Adrenal gland (tissue), 12 donors: ENCODE results near the gene WWOX. TPM values are rescaled to one million over a fixed set of nuclear protein-coding genes. Genes with fewer than 3 reads are reported as not detected.
A peak's percentile ranks its signal among the peaks of the same experiment; 100 is the strongest.

Experiments
- DNase-seq, 7 donors: peaks; one replicate each; pipeline ENCODE4 v3.0.0-alpha.2; 2019 to 2020
- H3K27ac ChIP-seq, 5 donors: fragments of 200-600 bp; sonication (generic) in 4 of 5; 1 replicate in 3 of 5; 2 replicates in 2 of 5; pipeline versions ENCODE4 v1.5.1 to v1.8.0; 2016 to 2020; ENCODE audit warnings: mild to moderate bottlenecking in 1 of 5
- H3K27me3 ChIP-seq: fragments of 200-600 bp; 2 replicates; pipeline ENCODE4 v1.8.0; 2021
- H3K36me3 ChIP-seq, 2 donors: fragments of 200-600 bp; replicated peaks in 1 of 2; 1 replicate in 1 of 2; 2 replicates in 1 of 2; pipeline versions ENCODE4 v1.5.1 to v1.8.0; 2018 to 2022
- H3K4me1 ChIP-seq, 2 donors: fragments of 200-600 bp; replicated peaks in 1 of 2; 1 replicate in 1 of 2; 2 replicates in 1 of 2; pipeline versions ENCODE4 v1.5.1 to v1.8.0; 2018 to 2021
- H3K4me3 ChIP-seq, 4 donors: fragments of 200-600 bp; sonication (generic) in 3 of 4; one replicate each; pipeline ENCODE4 v1.5.1; 2016 to 2018
- H3K9me3 ChIP-seq, 3 donors: fragments of 200-600 bp; sonication (generic) in 1 of 3; replicated peaks in 1 of 3; 1 replicate in 2 of 3; 2 replicates in 1 of 3; pipeline versions ENCODE4 v1.5.1 to v1.8.0; 2016 to 2021
- CTCF ChIP-seq, 6 experiments: fragments of 450-650 bp in 4 of 6; fragments of 200-600 bp in 2 of 6; sonication (generic) in 1 of 6; IDR thresholded peaks; 1 replicate in 5 of 6; 2 replicates in 1 of 6; pipeline versions ENCODE4 v1.5.1 to v1.8.0; 2016 to 2021; ENCODE audit warnings: antibody characterized with exemption in 6 of 6, mild to moderate bottlenecking in 2 of 6, moderate library complexity in 1 of 6
- POLR2A ChIP-seq, 2 donors: fragments of 450-650 bp; IDR thresholded peaks; one replicate each; pipeline ENCODE4 v1.6.1; 2017; ENCODE audit warnings: antibody characterized with exemption in 2 of 2, mild to moderate bottlenecking in 2 of 2, moderate library complexity in 1 of 2
- WGBS, 4 donors: extraction: QIAGEN DNeasy Blood & Tissue Kit in 2 of 4; methylation state at CpG; one replicate each; pipeline versions ENCODE4 v1.1.5 to v1.1.7; 2013 to 2017; 5-methylcytosine and 5-hydroxymethylcytosine counted together
- intact Hi-C, 2 donors: fragments of 100-400 bp; cut with DNase I; formaldehyde crosslinking; loops; one replicate each; pipeline versions ENCODE4 v1.14.1 to v1.15.0; 2022 to 2023
- polyA plus RNA-seq, 3 donors: library from polyadenylated mRNA; stranded (reverse); fragments of 200-250 nt in 2 of 3; fragments of 350-450 nt in 1 of 3; fragmentation: Illumina TruSeq in 1 of 3; extraction: RNeasy Lipid Tissue Mini Kit (QIAGEN cat#74804) in 1 of 3; gene quantifications; one replicate each; pipeline ENCODE4 v1.2.3, GENCODE V29; 2013 to 2014
- total RNA-seq, 9 donors: library from RNA; depleted of rRNA in 4 of 9; stranded (reverse); fragments of >200 nt in 4 of 9; fragments of 120-200 nt in 1 of 9; fragmentation: NEBNext Ultra II Directional in 1 of 9; extraction: Animal tissue kit (Norgen Biotek cat#: 25700) in 1 of 9; gene quantifications; one replicate each; pipeline versions ENCODE4 v1.1.0 to v1.2.4, GENCODE V29; 2013 to 2023
- donor health status: healthy with polysubstance abuse.
- donor health status: Bipolar disorder and iron deficiency.
- donor health status: DM: yes; HTN: yes; CAD: no.
- donor health status: DM: no; HTN: no; CAD: no.
- donor health status: DM: no; HTN: no; CAD: no.
- donor health status: DM: yes; HTN: yes; CAD: no.

WWOX gene
- total and polyA plus RNA-seq, 12 donors, result 11.8 to 74.6 (median 20.5) TPM

GRCh38 chr16:78097548-78097947 is 1.9 kb upstream of the WWOX start:
- 94 to 98% (median 97%) methylated on average over 4 of the region's 4 CpGs for WGBS, 4 donors

GRCh38 chr16:78098087-78098486 is 1.4 kb upstream of the WWOX start:
- H3K4me1 ChIP-seq, result peaks cover 0 to 7% of the 10 kb centered on the region in 2 donors
- no peak overlapping the region for H3K4me3 ChIP-seq
- no peak for DNase-seq
- no peak for TF ChIP-seq CTCF (IDR thresholded peaks at IDR 0.05)
- TF ChIP-seq POLR2A (IDR thresholded peaks at IDR 0.05), result no peak
- H3K9me3 ChIP-seq, result no peaks in the 10 kb centered on the region
- H3K27me3 ChIP-seq, result no peaks in the 10 kb centered on the region
- intact Hi-C loops, result no loop called here
- no peaks in the 10 kb centered on the region for H3K36me3 ChIP-seq
- no peak overlapping the region for H3K27ac ChIP-seq
- WGBS, 4 donors, result 74 to 82% (median 81%) methylated on average over 4 of the region's 4 CpGs

More at GRCh38 chr16:78097548-78097947, 1.9 kb upstream of the WWOX start:
- TF ChIP-seq POLR2A (IDR thresholded peaks at IDR 0.05) (no peak), CTCF (IDR thresholded peaks at IDR 0.05) (no peak)
- Histone ChIP-seq H3K9me3 (no peaks in the 10 kb centered on the region), H3K4me1 (peaks cover 0 to 7% of the 10 kb centered on the region in 2 donors), H3K27ac (no peak overlapping the region), H3K27me3 (no peaks in the 10 kb centered on the region), H3K36me3 (no peaks in the 10 kb centered on the region), H3K4me3 (no peak overlapping the region)
- intact Hi-C loops, result no loop called here
- no peak for DNase-seq

GRCh38 chr16:78098595-78099270 is 721 bp upstream of the WWOX start:
- H3K9me3 ChIP-seq, result no peaks in the 10 kb centered on the region
- intact Hi-C loops, result no loop called here
- peak overlapping the region in 3 of 4 donors; percentile 27 to 99 (median 89) for H3K4me3 ChIP-seq
- peaks cover 0 to 7% of the 10 kb centered on the region in 2 donors for H3K4me1 ChIP-seq
- H3K27ac ChIP-seq, result peak overlapping the region in 4 of 5 donors; percentile 61 to 91 (median 89)
- TF ChIP-seq CTCF (IDR thresholded peaks at IDR 0.05) (no peak), POLR2A (IDR thresholded peaks at IDR 0.05) (no peak)
- WGBS, 4 donors, result 63 to 71% (median 65%) methylated on average over 12 of the region's 12 CpGs
- H3K36me3 ChIP-seq, result no peaks in the 10 kb centered on the region
- H3K27me3 ChIP-seq, result no peaks in the 10 kb centered on the region
- DNase-seq, result no peak

- no peaks in the 10 kb centered on the region for H3K36me3 ChIP-seq
- peak overlapping the region in 3 of 4 donors; percentile 89 to 99 (median 91) for H3K4me3 ChIP-seq
- intact Hi-C loops, result no loop called here
- H3K9me3 ChIP-seq, result no peaks in the 10 kb centered on the region
- H3K27ac ChIP-seq, result peak overlapping the region in 4 of 5 donors; percentile 61 to 91 (median 89)
- WGBS, 4 donors, result 12 to 49% (median 33%) methylated on average over 4 to 12 of the region's 12 CpGs
- no peak for DNase-seq
- TF ChIP-seq CTCF (IDR thresholded peaks at IDR 0.05), result peak in 2 of 6 experiments; percentile 6 to 15
- TF ChIP-seq POLR2A (IDR thresholded peaks at IDR 0.05), result no peak
- peaks cover 0 to 7% of the 10 kb centered on the region in 2 donors for H3K4me1 ChIP-seq
- no peaks in the 10 kb centered on the region for H3K27me3 ChIP-seq
Measured at GRCh38 chr16:78100112-78100467, 636 bp downstream of the WWOX start.
